CD4-positive, alpha-beta T cell treated with Interleukin-6 for 4 hours (primary cell): ENCODE results near the gene RNU1-2.
"Not testable (repeated sequence)": the region's sequence is repeated elsewhere in the genome, so short reads cannot be mapped to it uniquely, and the experiment has no call there.

Experiments
- DNase-seq: peaks from one replicate; pipeline ENCODE4 v3.0.0-alpha.2; 2020; ENCODE audit warnings: mixed read lengths

Gene RNU1-2

GRCh38 chr1:16911851-16912721 is 16.3 kb downstream of the RNU1-2 start:
- peak; percentile 24 for DNase-seq

GRCh38 chr1:16912742-16913141 is 17.0 kb downstream of the RNU1-2 start:
- DNase-seq: not testable (repeated sequence)

GRCh38 chr1:16913181-16913832 is 17.5 kb downstream of the RNU1-2 start:
- DNase-seq: no peak

GRCh38 chr1:16913833-16914662 is 18.3 kb downstream of the RNU1-2 start:
- DNase-seq: peak; percentile 99

- not testable (repeated sequence) for DNase-seq
Observed at GRCh38 chr1:16914928-16915626, 19.3 kb downstream of the RNU1-2 start.

- no peak for DNase-seq
Observed at GRCh38 chr1:16915627-16915973, 19.8 kb downstream of the RNU1-2 start.

- not testable (repeated sequence) for DNase-seq
Observed at GRCh38 chr1:16916036-16916880, 20.5 kb downstream of the RNU1-2 start.

- no peak for DNase-seq
Observed at GRCh38 chr1:16918371-16918770, 22.6 kb downstream of the RNU1-2 start.

- not testable (repeated sequence) for DNase-seq
Observed at GRCh38 chr1:16918936-16919665, 23.3 kb downstream of the RNU1-2 start.

- DNase-seq: no peak
Observed at GRCh38 chr1:16920951-16921350, 25.2 kb downstream of the RNU1-2 start.

- peak; percentile 67 for DNase-seq
Observed at GRCh38 chr1:16921391-16922185, 25.8 kb downstream of the RNU1-2 start, which contains the start of gene CROCC. CROCC (plus strand) TSS chr1:16921931; CDS start chr1:16922019, 88 bp downstream.

GRCh38 chr1:16922466-16922865 is 26.7 kb downstream of the RNU1-2 start:
- no peak for DNase-seq

GRCh38 chr1:16922885-16923431 is 27.2 kb downstream of the RNU1-2 start:
- no peak for DNase-seq

- no peak for DNase-seq
Observed at GRCh38 chr1:16924216-16924918, 28.6 kb downstream of the RNU1-2 start.

- no peak for DNase-seq
Observed at GRCh38 chr1:16924919-16925477, 29.2 kb downstream of the RNU1-2 start.

- DNase-seq: no peak
Observed at GRCh38 chr1:16925635-16926490, 30.1 kb downstream of the RNU1-2 start.

- no peak for DNase-seq
Observed at GRCh38 chr1:16926491-16927073, 30.8 kb downstream of the RNU1-2 start.
